CD14-positive monocyte (primary cell): ENCODE results near the gene LIMK2. TPM values are rescaled to one million over a fixed set of nuclear protein-coding genes. Genes with fewer than 3 reads are reported as not detected.

Source experiments
- DNase-seq, 3 donors: peaks; one replicate each; pipeline ENCODE4 v3.0.0-alpha.2; 2011 to 2022
- H2AFZ ChIP-seq: 2 replicates; pipeline ENCODE4 v1.6.0; 2012; ENCODE audit warnings: mild to moderate bottlenecking, low read depth, low read length, inconsistent platforms; ENCODE audit not compliant: insufficient read depth, poor library complexity, severe bottlenecking
- H3K27ac ChIP-seq, 2 donors: 1 replicate in 1 of 2; 2 replicates in 1 of 2; pipeline ENCODE4 v1.5.1; 2012 to 2013; ENCODE audit warnings: low read length in 2 of 2, control low read depth in 1 of 2, inconsistent platforms in 1 of 2, low read depth in 1 of 2, mild to moderate bottlenecking in 1 of 2
- H3K27me3 ChIP-seq, 2 donors: one replicate each; pipeline versions ENCODE4 v1.6.0 to v1.6.1; 2011 to 2013; ENCODE audit warnings: low read length in 2 of 2; ENCODE audit not compliant: control insufficient read depth in 2 of 2, insufficient read depth in 2 of 2
- H3K36me3 ChIP-seq, 2 donors: replicated peaks in 1 of 2; 1 replicate in 1 of 2; 2 replicates in 1 of 2; pipeline versions ENCODE4 v1.5.1 to v1.6.1; 2012 to 2013; ENCODE audit warnings: low read length in 2 of 2, control low read depth in 1 of 2, inconsistent platforms in 1 of 2, mild to moderate bottlenecking in 1 of 2; ENCODE audit not compliant: insufficient read depth in 2 of 2, control insufficient read depth in 1 of 2
- H3K4me1 ChIP-seq, 2 donors: 1 replicate in 1 of 2; 2 replicates in 1 of 2; pipeline versions ENCODE4 v1.5.1 to v1.6.1; 2012 to 2013; ENCODE audit warnings: low read length in 2 of 2, control low read depth in 1 of 2, inconsistent platforms in 1 of 2, mild to moderate bottlenecking in 1 of 2, moderate library complexity in 1 of 2; ENCODE audit not compliant: insufficient read depth in 2 of 2, control insufficient read depth in 1 of 2
- H3K4me2 ChIP-seq: replicated peaks from 2 replicates; pipeline ENCODE3; 2012; ENCODE audit warnings: low read length, moderate library complexity, mild to moderate bottlenecking; ENCODE audit not compliant: poor library complexity, severe bottlenecking; ENCODE audit errors: extremely low read depth
- H3K4me3 ChIP-seq, 3 experiments: fragments of 200-600 bp in 1 of 3; sonication (generic) in 1 of 3; replicated peaks in 1 of 3; 1 replicate in 2 of 3; 2 replicates in 1 of 3; pipeline ENCODE4 v1.5.1; 2011 to 2013; ENCODE audit warnings: low read length in 3 of 3, mild to moderate bottlenecking in 3 of 3, control low read depth in 2 of 3, low read depth in 2 of 3, inconsistent platforms in 1 of 3, moderate library complexity in 1 of 3
- H3K79me2 ChIP-seq: 2 replicates; pipeline ENCODE4 v1.6.0; 2012; ENCODE audit warnings: mild to moderate bottlenecking, control low read depth, inconsistent platforms, low read length, moderate library complexity; ENCODE audit not compliant: insufficient read depth
- H3K9ac ChIP-seq: 2 replicates; pipeline ENCODE4 v1.6.0; 2017; ENCODE audit warnings: low read length, mild to moderate bottlenecking; ENCODE audit not compliant: insufficient read depth, poor library complexity, severe bottlenecking
- H3K9me3 ChIP-seq, 2 donors: replicated peaks in 1 of 2; 1 replicate in 1 of 2; 2 replicates in 1 of 2; pipeline versions ENCODE4 v1.5.1 to v1.6.1; 2012 to 2013; ENCODE audit warnings: low read length in 2 of 2, control low read depth in 1 of 2; ENCODE audit not compliant: control insufficient read depth in 1 of 2, insufficient read depth in 1 of 2
- H4K20me1 ChIP-seq: 2 replicates; pipeline ENCODE4 v1.6.0; 2012; ENCODE audit warnings: mild to moderate bottlenecking, low read length, control low read depth, moderate library complexity; ENCODE audit not compliant: insufficient read depth
- H3K27ac Mint-ChIP-seq, 7 donors: one replicate each; pipeline ENCODE4 v1.8.0; 2020; ENCODE audit warnings: mild to moderate bottlenecking in 7 of 7, mixed read lengths in 7 of 7, moderate library complexity in 6 of 7, inconsistent platforms in 2 of 7
- H3K27me3 Mint-ChIP-seq, 3 donors: one replicate each; pipeline ENCODE4 v1.8.0; 2021 to 2022; ENCODE audit warnings: low read depth in 3 of 3, mild to moderate bottlenecking in 3 of 3, mixed read lengths in 3 of 3, moderate library complexity in 3 of 3, inconsistent platforms in 1 of 3
- H3K36me3 Mint-ChIP-seq, 2 donors: one replicate each; pipeline ENCODE4 v1.8.0; 2020; ENCODE audit warnings: mixed read lengths in 2 of 2, inconsistent platforms in 1 of 2, mild to moderate bottlenecking in 1 of 2
- H3K4me1 Mint-ChIP-seq: one replicate; pipeline ENCODE4 v1.8.0; 2020; ENCODE audit warnings: mild to moderate bottlenecking, mixed read lengths
- H3K4me3 Mint-ChIP-seq, 2 donors: one replicate each; pipeline ENCODE4 v1.8.0; 2020; ENCODE audit warnings: mild to moderate bottlenecking in 2 of 2, mixed read lengths in 2 of 2, moderate library complexity in 1 of 2
- H3K9me3 Mint-ChIP-seq, 7 donors: one replicate each; pipeline ENCODE4 v1.8.0; 2020 to 2022; ENCODE audit warnings: mixed read lengths in 7 of 7, mild to moderate bottlenecking in 6 of 7, moderate library complexity in 6 of 7, inconsistent platforms in 2 of 7
- CTCF ChIP-seq: fragments of 200-600 bp; IDR thresholded peaks from one replicate; pipeline ENCODE4 v1.8.0; 2022; ENCODE audit warnings: antibody characterized with exemption, mild to moderate bottlenecking
- WGBS: methylation state at CpG from one replicate; pipeline ENCODE4 v1.1.5; 2013; ENCODE audit warnings: missing lambda C conversion rate; ENCODE audit not compliant: insufficient coverage; 5-methylcytosine and 5-hydroxymethylcytosine counted together
- intact Hi-C, 2 donors: fragments of 100-400 bp; cut with micrococcal nuclease; formaldehyde crosslinking; loops; one replicate each; pipeline versions ENCODE4 v1.15.0 to v1.15.1; 2023
- polyA plus RNA-seq, 3 donors: library from polyadenylated mRNA; depleted of rRNA in 1 of 3; unstranded in 2 of 3; stranded (reverse) in 1 of 3; fragments of 300-500 nt in 2 of 3; fragments of >200 nt in 1 of 3; fragmentation: Illumina TruSeq in 2 of 3; gene quantifications; 1 replicate in 2 of 3; 2 replicates in 1 of 3; pipeline ENCODE4 v1.2.3, GENCODE V29; 2012 to 2021

The LIMK2 gene
- polyA plus RNA-seq, 3 donors, result 5.5 to 14.2 (median 10.1) TPM

GRCh38 chr22:31321421-31321820 lies 109.3 kb downstream of the LIMK2 start:
- peaks cover 0 to 5% (median 1%) of the 10 kb centered on the region in 3 donors for H3K27me3 Mint-ChIP-seq
- no peak overlapping the region for H2AFZ ChIP-seq
- intact Hi-C loops, result no loop called here
- no peak overlapping the region for H3K4me3 ChIP-seq
- no peak overlapping the region for H3K4me3 Mint-ChIP-seq
- H3K9me3 ChIP-seq, result no peaks in the 10 kb centered on the region
- H3K9ac ChIP-seq, result no peak overlapping the region
- H3K27ac ChIP-seq, result no peak overlapping the region
- H3K9me3 Mint-ChIP-seq, result peaks cover 0 to 3% (median 0%) of the 10 kb centered on the region in 7 donors
- no peak overlapping the region for H3K27ac Mint-ChIP-seq
- peaks cover 16 to 35% of the 10 kb centered on the region in 2 donors for H3K36me3 ChIP-seq
- H3K4me1 ChIP-seq, result no peaks in the 10 kb centered on the region
- no peak for DNase-seq
- H3K27me3 ChIP-seq, result no peaks in the 10 kb centered on the region
- H3K4me1 Mint-ChIP-seq, result no peaks in the 10 kb centered on the region
- H3K79me2 ChIP-seq, result no peaks in the 10 kb centered on the region
- 94% methylated on average over 3 of the region's 4 CpGs for WGBS
- no peak for TF ChIP-seq CTCF
- H4K20me1 ChIP-seq, result no peaks in the 10 kb centered on the region
- no peak overlapping the region for H3K4me2 ChIP-seq
- peaks cover 24 to 34% of the 10 kb centered on the region in 2 donors for H3K36me3 Mint-ChIP-seq

GRCh38 chr22:31323578-31324550 lies 111.8 kb downstream of the LIMK2 start:
- no peak overlapping the region for H2AFZ ChIP-seq
- H3K27ac ChIP-seq, result no peak overlapping the region
- Mint-ChIP-seq H3K27ac (peak overlapping the region in 1 of 7 donors; percentile 10), H3K36me3 (peaks cover 46 to 58% of the 10 kb centered on the region in 2 donors), H3K9me3 (no peaks in the 10 kb centered on the region), H3K4me3 (no peak overlapping the region), H3K4me1 (no peaks in the 10 kb centered on the region), H3K27me3 (peaks cover 0 to 5% (median 3%) of the 10 kb centered on the region in 3 donors)
- no peaks in the 10 kb centered on the region for H3K4me1 ChIP-seq
- H3K79me2 ChIP-seq, result no peaks in the 10 kb centered on the region
- H3K9me3 ChIP-seq, result no peaks in the 10 kb centered on the region
- no peak for DNase-seq
- H3K27me3 ChIP-seq, result no peaks in the 10 kb centered on the region
- intact Hi-C loops, result no loop called here
- H3K4me3 ChIP-seq, result no peak overlapping the region
- 88% methylated on average over 6 of the region's 8 CpGs for WGBS
- H3K9ac ChIP-seq, result no peak overlapping the region
- H3K36me3 ChIP-seq, result peaks cover 40 to 59% of the 10 kb centered on the region in 2 donors
- no peak for TF ChIP-seq CTCF
- H3K4me2 ChIP-seq, result no peak overlapping the region
- H4K20me1 ChIP-seq, result peaks cover 6% of the 10 kb centered on the region
